Activated naive CD8-positive, alpha-beta T cell treated with anti-CD3 and anti-CD28 coated beads, Interleukin-2, amount 10 ng/mL, durations not matched to agents 7 days and 5 days (primary cell): ENCODE measurements around the gene CLDN11. TPM values are rescaled to one million over a fixed set of nuclear protein-coding genes. Genes with fewer than 3 reads are reported as not detected.

Source experiments
- ATAC-seq: fragments of 150-1000 bp; cut with Tn5 transposase; one replicate; pipeline ENCODE4 v1.10.0; 2021; ENCODE audit warnings: low read depth, moderate library complexity
- POLR2A ChIA-PET: fragments of 350-600 bp; sonication (Branson Sonifier 250); formaldehyde crosslinking; loops from one replicate; lab custom pipeline; 2021; ENCODE audit warnings: antibody characterized with exemption; lab: Charles Lee
- DNase-seq: peaks from one replicate; pipeline ENCODE4 v3.0.0; 2021
- H3K27ac Mint-ChIP-seq: one replicate; pipeline ENCODE4 v1.8.0; 2022; ENCODE audit warnings: mild to moderate bottlenecking, mixed read lengths
- H3K27me3 Mint-ChIP-seq: one replicate; pipeline ENCODE4 v1.8.0; 2022; ENCODE audit warnings: mild to moderate bottlenecking, moderate library complexity, mixed read lengths
- H3K36me3 Mint-ChIP-seq: one replicate; pipeline ENCODE4 v1.8.0; 2021; ENCODE audit warnings: mild to moderate bottlenecking, mixed read lengths
- H3K4me1 Mint-ChIP-seq: one replicate; pipeline ENCODE4 v1.8.0; 2021; ENCODE audit warnings: mixed read lengths
- H3K4me3 Mint-ChIP-seq: one replicate; pipeline ENCODE4 v1.8.0; 2022; ENCODE audit warnings: mild to moderate bottlenecking, moderate library complexity, mixed read lengths
- H3K9me3 Mint-ChIP-seq: one replicate; pipeline ENCODE4 v1.8.0; 2021; ENCODE audit warnings: mixed read lengths
- total RNA-seq, 2 experiments: library from RNA; stranded (reverse); gene quantifications; one replicate each; pipeline ENCODE4 v1.2.3, GENCODE V29; 2021

The CLDN11 gene
- not detected for total RNA-seq

- Mint-ChIP-seq H3K36me3 (peaks cover 1% of the 10 kb centered on the region), H3K27ac (no peak within 1 kb of the TSS), H3K27me3 (peaks cover 50% of the 10 kb centered on the region), H3K9me3 (no peaks in the 10 kb centered on the region), H3K4me3 (peak within 1 kb of the TSS; percentile 85), H3K4me1 (peaks cover 6% of the 10 kb centered on the region)
- DNase-seq (no peak), ATAC-seq (no peak)
- POLR2A ChIA-PET, result no interaction called here
Measured at GRCh38 chr3:170418422-170419398, at the start of gene CLDN11. CLDN11 (plus strand) TSS chr3:170418868; CDS start chr3:170419067, 199 bp downstream.

- ATAC-seq (no peak), DNase-seq (no peak)
- no peak overlapping the region for H3K27ac Mint-ChIP-seq
- no peak overlapping the region for H3K4me3 Mint-ChIP-seq
- H3K4me1 Mint-ChIP-seq, result peaks cover 4% of the 10 kb centered on the region
- peaks cover 7% of the 10 kb centered on the region for H3K36me3 Mint-ChIP-seq
- H3K27me3 Mint-ChIP-seq, result no peaks in the 10 kb centered on the region
- no peaks in the 10 kb centered on the region for H3K9me3 Mint-ChIP-seq
- POLR2A ChIA-PET, result interaction anchor here (1.4 kb wide), 1 partner anchor 12 kb away, joined by 3 read pairs; no protein-coding TSS in a partner anchor
Measured at GRCh38 chr3:170368921-170369320, 49.7 kb upstream of the CLDN11 start.

GRCh38 chr3:170372190-170372879, 46.3 kb upstream of the CLDN11 start:
- no peaks in the 10 kb centered on the region for H3K9me3 Mint-ChIP-seq
- no peaks in the 10 kb centered on the region for H3K27me3 Mint-ChIP-seq
- POLR2A ChIA-PET, result no interaction called here
- H3K36me3 Mint-ChIP-seq, result no peaks in the 10 kb centered on the region
- DNase-seq (no peak), ATAC-seq (no peak)
- peaks cover 6% of the 10 kb centered on the region for H3K4me1 Mint-ChIP-seq
- no peak overlapping the region for H3K4me3 Mint-ChIP-seq
- H3K27ac Mint-ChIP-seq, result no peak overlapping the region

GRCh38 chr3:170383567-170383966, 35.1 kb upstream of the CLDN11 start:
- Mint-ChIP-seq H3K4me1 (no peaks in the 10 kb centered on the region), H3K27me3 (no peaks in the 10 kb centered on the region), H3K4me3 (no peak overlapping the region), H3K36me3 (peaks cover 15% of the 10 kb centered on the region), H3K27ac (no peak overlapping the region), H3K9me3 (no peaks in the 10 kb centered on the region)
- no peak for DNase-seq
- POLR2A ChIA-PET, result interaction anchor here (0.7 kb wide), 1 partner anchor 12 kb away, joined by 3 read pairs; no protein-coding TSS in a partner anchor
- ATAC-seq, result no peak

- POLR2A ChIA-PET, result no interaction called here
- DNase-seq, result no peak
- ATAC-seq, result no peak
- Mint-ChIP-seq H3K27ac (no peak overlapping the region), H3K27me3 (no peaks in the 10 kb centered on the region), H3K9me3 (no peaks in the 10 kb centered on the region), H3K4me1 (no peaks in the 10 kb centered on the region), H3K36me3 (peaks cover 15% of the 10 kb centered on the region), H3K4me3 (no peak overlapping the region)
Measured at GRCh38 chr3:170386468-170386867, 32.2 kb upstream of the CLDN11 start.

GRCh38 chr3:170387950-170388349, 30.7 kb upstream of the CLDN11 start:
- POLR2A ChIA-PET, result no interaction called here
- no peaks in the 10 kb centered on the region for H3K9me3 Mint-ChIP-seq
- H3K27me3 Mint-ChIP-seq, result no peaks in the 10 kb centered on the region
- H3K36me3 Mint-ChIP-seq, result peaks cover 18% of the 10 kb centered on the region
- no peak overlapping the region for H3K27ac Mint-ChIP-seq
- H3K4me1 Mint-ChIP-seq, result no peaks in the 10 kb centered on the region
- DNase-seq, result no peak
- H3K4me3 Mint-ChIP-seq, result no peak overlapping the region
- ATAC-seq, result no peak

- Mint-ChIP-seq H3K4me1 (no peaks in the 10 kb centered on the region), H3K27ac (no peak overlapping the region), H3K36me3 (peaks cover 18% of the 10 kb centered on the region), H3K27me3 (no peaks in the 10 kb centered on the region), H3K4me3 (no peak overlapping the region), H3K9me3 (no peaks in the 10 kb centered on the region)
- DNase-seq, result no peak
- no peak for ATAC-seq
- POLR2A ChIA-PET, result no interaction called here
Measured at GRCh38 chr3:170391108-170391507, 27.6 kb upstream of the CLDN11 start.

- peaks cover under 1% of the 10 kb centered on the region for H3K9me3 Mint-ChIP-seq
- no peaks in the 10 kb centered on the region for H3K4me1 Mint-ChIP-seq
- peaks cover under 1% of the 10 kb centered on the region for H3K36me3 Mint-ChIP-seq
- no peak overlapping the region for H3K4me3 Mint-ChIP-seq
- POLR2A ChIA-PET, result no interaction called here
- no peaks in the 10 kb centered on the region for H3K27me3 Mint-ChIP-seq
- no peak for ATAC-seq
- no peak overlapping the region for H3K27ac Mint-ChIP-seq
- DNase-seq, result no peak
Measured at GRCh38 chr3:170397685-170398084, 21.0 kb upstream of the CLDN11 start.

- H3K4me1 Mint-ChIP-seq, result no peaks in the 10 kb centered on the region
- peaks cover 2% of the 10 kb centered on the region for H3K9me3 Mint-ChIP-seq
- POLR2A ChIA-PET, result no interaction called here
- ATAC-seq, result no peak
- no peak for DNase-seq
- no peak overlapping the region for H3K27ac Mint-ChIP-seq
- peaks cover 2% of the 10 kb centered on the region for H3K36me3 Mint-ChIP-seq
- no peaks in the 10 kb centered on the region for H3K27me3 Mint-ChIP-seq
- no peak overlapping the region for H3K4me3 Mint-ChIP-seq
Measured at GRCh38 chr3:170405101-170405500, 13.6 kb upstream of the CLDN11 start.

GRCh38 chr3:170410428-170411029, 8.1 kb upstream of the CLDN11 start:
- POLR2A ChIA-PET, result no interaction called here
- Mint-ChIP-seq H3K9me3 (no peaks in the 10 kb centered on the region), H3K27me3 (peaks cover 4% of the 10 kb centered on the region), H3K27ac (no peak overlapping the region), H3K36me3 (no peaks in the 10 kb centered on the region), H3K4me1 (no peaks in the 10 kb centered on the region), H3K4me3 (no peak overlapping the region)
- DNase-seq, result no peak
- ATAC-seq, result no peak

GRCh38 chr3:170413291-170413690, 5.4 kb upstream of the CLDN11 start:
- no peak for ATAC-seq
- H3K9me3 Mint-ChIP-seq, result no peaks in the 10 kb centered on the region
- peaks cover under 1% of the 10 kb centered on the region for H3K36me3 Mint-ChIP-seq
- POLR2A ChIA-PET, result no interaction called here
- peaks cover 17% of the 10 kb centered on the region for H3K27me3 Mint-ChIP-seq
- H3K4me3 Mint-ChIP-seq, result no peak overlapping the region
- DNase-seq, result no peak
- peaks cover 2% of the 10 kb centered on the region for H3K4me1 Mint-ChIP-seq
- no peak overlapping the region for H3K27ac Mint-ChIP-seq

GRCh38 chr3:170414202-170414663, 4.4 kb upstream of the CLDN11 start:
- H3K36me3 Mint-ChIP-seq, result peaks cover 1% of the 10 kb centered on the region
- H3K4me1 Mint-ChIP-seq, result peaks cover 3% of the 10 kb centered on the region
- ATAC-seq, result no peak
- peaks cover 23% of the 10 kb centered on the region for H3K27me3 Mint-ChIP-seq
- H3K27ac Mint-ChIP-seq, result no peak overlapping the region
- POLR2A ChIA-PET, result no interaction called here
- no peak for DNase-seq
- H3K9me3 Mint-ChIP-seq, result no peaks in the 10 kb centered on the region
- no peak overlapping the region for H3K4me3 Mint-ChIP-seq

- ATAC-seq (no peak), DNase-seq (no peak)
- peaks cover 46% of the 10 kb centered on the region for H3K27me3 Mint-ChIP-seq
- H3K4me1 Mint-ChIP-seq, result peaks cover 6% of the 10 kb centered on the region
- H3K27ac Mint-ChIP-seq, result no peak overlapping the region
- no peaks in the 10 kb centered on the region for H3K9me3 Mint-ChIP-seq
- H3K36me3 Mint-ChIP-seq, result peaks cover 1% of the 10 kb centered on the region
- H3K4me3 Mint-ChIP-seq, result no peak overlapping the region
- POLR2A ChIA-PET, result no interaction called here
Measured at GRCh38 chr3:170417090-170417489, 1.6 kb upstream of the CLDN11 start.
